ENCODE results near the gene MICU2. TPM values are rescaled to one million over a fixed set of nuclear protein-coding genes. Genes with fewer than 3 reads are reported as not detected.

MICU2 gene
- total and polyA plus RNA-seq, 2 donors (not counting 3 experiments of a cell fraction or from before 2014, with no cell fraction given): 24.0 to 36.7 TPM

DNA sequence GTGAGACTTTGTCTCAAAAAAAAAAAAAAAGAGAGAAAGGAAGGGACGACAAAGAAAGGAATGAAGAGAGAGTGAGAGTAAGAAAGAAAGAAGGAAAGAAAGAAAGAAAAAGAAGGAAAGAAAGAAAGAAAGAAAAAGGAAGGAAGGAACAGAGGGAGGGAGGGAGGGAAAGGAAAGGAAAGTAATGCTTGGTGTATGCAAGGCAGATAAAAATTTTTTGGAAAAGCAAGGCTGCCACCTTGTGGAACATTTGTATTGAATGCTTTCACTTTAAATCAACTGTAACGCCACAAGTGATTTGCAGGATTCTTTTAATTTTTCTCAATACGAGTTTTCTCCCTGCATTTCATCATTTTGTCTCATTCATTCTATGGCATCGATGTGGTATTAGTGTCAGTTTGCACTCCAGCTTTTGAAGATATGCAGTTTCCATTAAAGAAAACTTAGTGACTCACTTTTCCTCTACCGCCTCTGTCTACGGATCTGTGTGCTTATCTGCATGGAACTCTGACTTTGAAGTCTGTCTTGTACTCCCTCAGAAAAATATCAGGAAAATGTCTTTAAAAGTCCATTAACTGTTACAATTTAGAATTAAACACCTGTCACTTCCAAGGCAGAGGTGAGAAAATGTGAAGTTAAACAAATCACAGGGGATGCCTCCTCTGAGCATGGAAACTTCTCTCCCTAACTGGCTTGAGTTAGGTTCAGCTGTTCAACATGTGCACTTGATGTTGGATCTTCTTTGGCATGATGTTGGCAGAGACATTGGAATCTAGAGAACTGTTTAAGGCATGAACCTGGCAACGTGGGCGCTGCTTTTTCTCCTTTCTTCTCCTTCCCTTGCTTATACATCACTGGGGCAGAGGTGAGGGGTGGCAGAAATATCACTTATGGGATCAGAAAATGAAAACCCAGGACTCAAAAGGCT is 124.8 kb downstream of the MICU2 start:
- ChIA-PET POLR2A (no interaction called here), CTCF (interaction anchor here (0.7 to 2.6 kb wide), 15 partner anchors 18 to 1317 kb away, joined by 3 to 33 read pairs (median 4); partner anchors contain the start of genes MRPL57, SKA3 and ZDHHC20)
- FAIRE-seq (peak; percentile 99), DNase-seq (ENCODE audit: low read depth, low spot score) (peak; percentile 79)
- H3K4me1 ChIP-seq (ENCODE audit: control insufficient read depth, extremely low read depth, insufficient read depth, low read length): peaks cover 2% of the 10 kb centered on the region
- H3K27ac ChIP-seq (ENCODE audit: insufficient read depth, low read depth, low read length): no peak overlapping the region
- BruUV-seq (replicated peaks): no TSS peak
- no peaks in the 10 kb centered on the region for H3K27me3 ChIP-seq (ENCODE audit: control insufficient read depth in 2 of 2, insufficient read depth in 2 of 2, low read length in 2 of 2)
- H4K20me1 ChIP-seq (replicated peaks; ENCODE audit: control insufficient read depth, extremely low read depth, insufficient read depth, low read length): no peaks in the 10 kb centered on the region
- H3K79me2 ChIP-seq (ENCODE audit: control insufficient read depth, insufficient read depth, low read length): no peaks in the 10 kb centered on the region
- H3K9me3 ChIP-seq (replicated peaks; ENCODE audit: control insufficient read depth, insufficient read depth, low read length): no peaks in the 10 kb centered on the region
- peak overlapping the region in 1 of 3 experiments; percentile 34 for H3K4me3 ChIP-seq (replicated peaks in 1 of 3; ENCODE audit: insufficient read depth in 1 of 3, low read depth in 1 of 3, low read length in 3 of 3)
- TF ChIP-seq, protein P1, sequence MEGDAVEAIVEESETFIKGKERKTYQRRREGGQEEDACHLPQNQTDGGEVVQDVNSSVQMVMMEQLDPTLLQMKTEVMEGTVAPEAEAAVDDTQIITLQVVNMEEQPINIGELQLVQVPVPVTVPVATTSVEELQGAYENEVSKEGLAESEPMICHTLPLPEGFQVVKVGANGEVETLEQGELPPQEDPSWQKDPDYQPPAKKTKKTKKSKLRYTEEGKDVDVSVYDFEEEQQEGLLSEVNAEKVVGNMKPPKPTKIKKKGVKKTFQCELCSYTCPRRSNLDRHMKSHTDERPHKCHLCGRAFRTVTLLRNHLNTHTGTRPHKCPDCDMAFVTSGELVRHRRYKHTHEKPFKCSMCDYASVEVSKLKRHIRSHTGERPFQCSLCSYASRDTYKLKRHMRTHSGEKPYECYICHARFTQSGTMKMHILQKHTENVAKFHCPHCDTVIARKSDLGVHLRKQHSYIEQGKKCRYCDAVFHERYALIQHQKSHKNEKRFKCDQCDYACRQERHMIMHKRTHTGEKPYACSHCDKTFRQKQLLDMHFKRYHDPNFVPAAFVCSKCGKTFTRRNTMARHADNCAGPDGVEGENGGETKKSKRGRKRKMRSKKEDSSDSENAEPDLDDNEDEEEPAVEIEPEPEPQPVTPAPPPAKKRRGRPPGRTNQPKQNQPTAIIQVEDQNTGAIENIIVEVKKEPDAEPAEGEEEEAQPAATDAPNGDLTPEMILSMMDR (IDR thresholded peaks at IDR 0.05; ENCODE audit: extremely low read depth in 1 of 2, insufficient read depth in 1 of 2, low read depth in 1 of 2, low read length in 2 of 2): peak in 1 of 2 donors; percentile 39
- TF ChIP-seq FOS (IDR thresholded peaks at IDR 0.05; ENCODE audit: borderline replicate concordance, insufficient read depth, low read length) (peak; percentile 7), POLR2AphosphoS5 (IDR thresholded peaks at IDR 0.05; ENCODE audit: insufficient read depth, low read depth, low read length) (no peak)
- H2AFZ ChIP-seq (ENCODE audit: low read depth, low read length): peak overlapping the region; percentile 47
- intact Hi-C loops (cut with micrococcal nuclease) (loop anchor here (1.0 to 10.0 kb wide), 6 partner anchors 141 to 1316 kb away; no protein-coding TSS in a partner anchor), dilution Hi-C loops (cut with MboI; ENCODE audit: extremely low pct_ligation_motif_present, low sequenced_read_pairs) (no loop called here)
- peak overlapping the region; percentile 87 for H3K4me2 ChIP-seq (ENCODE audit: insufficient read depth, low read length)
- no peaks in the 10 kb centered on the region for H3K36me3 ChIP-seq (ENCODE audit: control insufficient read depth in 2 of 2, extremely low read depth in 1 of 2, insufficient read depth in 2 of 2, low read length in 2 of 2)
- no peak overlapping the region for H3K9ac ChIP-seq (replicated peaks; ENCODE audit: extremely low read depth, insufficient read depth, low read length)
- H3K9me1 ChIP-seq (replicated peaks; ENCODE audit: control insufficient read depth, extremely low read depth, insufficient read depth, low read length): no peaks in the 10 kb centered on the region

Data from endothelial cell of umbilical vein (primary cell).